Central memory CD4-positive, alpha-beta T cell (primary cell): ENCODE results near the gene KRTAP10-4.
"Not testable (repeated sequence)": the region's sequence is repeated elsewhere in the genome, so short reads cannot be mapped to it uniquely, and the experiment has no call there.

ENCODE experiments used
- DNase-seq: peaks from one replicate; pipeline ENCODE4 v3.0.0; 2022

The KRTAP10-4 gene

GRCh38 chr21:44581158-44581557 lies 7.6 kb downstream of the KRTAP10-4 start:
- no peak for DNase-seq

DNA sequence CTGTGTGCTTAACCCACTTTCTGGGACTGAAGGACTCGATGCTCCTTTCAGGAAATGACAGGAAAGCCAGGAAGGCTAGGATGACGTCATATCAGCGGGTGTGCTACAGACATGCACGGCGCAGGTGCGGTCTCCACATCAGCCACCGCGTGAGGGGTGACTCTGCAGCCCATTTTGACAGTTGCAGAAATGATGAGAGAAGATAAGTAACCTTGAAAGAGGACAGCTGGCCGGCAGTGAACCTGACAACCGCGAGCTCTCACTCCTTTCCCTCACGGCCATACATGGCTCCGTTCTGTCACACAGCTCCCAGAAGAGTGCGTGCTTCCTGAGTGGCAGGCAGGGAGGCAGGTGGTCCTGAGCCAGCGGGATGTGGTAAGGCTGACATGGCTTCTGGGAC lies 8.5 kb downstream of the KRTAP10-4 start:
- no peak for DNase-seq

DNA sequence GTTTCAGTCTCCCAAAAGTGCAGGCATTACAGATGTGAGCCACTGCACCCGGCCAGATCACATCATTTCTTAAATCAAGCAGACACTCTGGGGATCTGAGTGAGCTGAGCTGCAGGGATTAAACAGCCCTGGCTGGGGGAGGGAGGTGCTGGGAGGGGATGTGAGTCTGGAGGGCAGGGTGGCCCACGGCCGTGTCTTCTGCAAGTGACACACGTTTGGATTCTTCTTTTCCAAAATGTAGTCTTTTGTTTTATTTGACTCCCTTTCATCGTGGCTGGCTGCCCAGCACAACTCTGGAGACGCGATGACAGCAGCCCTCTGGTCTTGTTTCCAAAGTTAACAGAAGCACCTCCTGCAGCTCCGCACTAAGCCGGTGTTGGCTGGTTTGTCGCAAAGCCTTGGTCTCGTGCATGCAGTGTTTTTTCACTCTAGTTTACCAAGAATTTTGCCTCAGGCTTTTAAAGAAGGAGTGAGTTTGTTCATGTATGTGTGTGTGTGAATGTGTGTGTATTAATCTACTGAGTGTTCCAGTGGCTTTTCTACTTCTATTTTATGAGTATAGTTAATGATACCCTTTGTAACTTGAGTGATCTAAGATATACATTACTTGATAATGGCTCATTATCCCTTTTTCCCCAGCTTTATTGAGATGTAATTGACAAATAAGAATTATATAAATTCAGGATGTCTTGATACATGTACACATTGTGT lies 9.7 kb downstream of the KRTAP10-4 start:
- DNase-seq, result no peak

DNA sequence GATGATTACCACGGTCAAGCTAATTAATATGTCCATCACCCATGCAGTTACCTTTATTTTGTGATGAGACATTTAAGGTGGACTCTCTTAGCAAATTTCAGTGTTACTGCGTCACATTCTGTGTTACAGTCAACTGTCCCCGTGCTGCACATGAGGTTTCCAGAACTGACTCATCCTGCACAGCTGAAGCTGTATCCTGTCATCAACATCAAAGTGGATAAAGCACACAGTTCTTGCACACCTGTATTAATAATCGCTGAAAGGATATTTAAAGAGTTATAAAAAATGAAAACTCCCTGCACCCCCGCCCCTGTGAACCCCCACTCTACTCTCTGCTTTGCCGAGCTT lies 10.2 kb downstream of the KRTAP10-4 start:
- DNase-seq, result peak; percentile 9

- DNase-seq, result no peak
Observed at GRCh38 chr21:44585892-44586291, 12.4 kb downstream of the KRTAP10-4 start.

GRCh38 chr21:44589094-44589493 lies 15.6 kb downstream of the KRTAP10-4 start:
- no peak for DNase-seq

- no peak for DNase-seq
Observed at GRCh38 chr21:44589586-44590305, 16.2 kb downstream of the KRTAP10-4 start.

DNA sequence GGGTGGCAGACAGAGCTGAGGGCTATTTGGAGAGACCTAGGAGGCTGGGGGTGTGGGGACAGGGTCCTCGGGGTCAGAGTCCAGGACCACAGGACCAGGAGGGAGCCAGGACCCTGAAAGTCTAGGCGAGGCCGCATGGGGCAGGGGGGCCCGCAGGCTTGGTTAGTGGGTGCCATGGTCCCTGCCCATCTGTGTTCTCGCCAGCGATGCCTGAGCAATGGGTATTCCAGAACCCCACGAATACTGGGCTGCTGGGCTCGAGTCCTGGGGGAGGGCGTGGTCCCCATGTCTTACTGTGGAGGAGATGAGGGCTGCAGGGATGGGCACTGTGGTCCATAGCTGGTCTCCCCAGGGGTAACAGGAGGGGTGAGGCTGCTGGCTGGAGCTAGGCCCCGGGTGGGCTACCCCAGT lies 16.8 kb downstream of the KRTAP10-4 start:
- DNase-seq, result no peak

GRCh38 chr21:44590897-44591800 lies 17.6 kb downstream of the KRTAP10-4 start:
- DNase-seq, result not testable (repeated sequence)

GRCh38 chr21:44591801-44592130 lies 18.2 kb downstream of the KRTAP10-4 start:
- not testable (repeated sequence) for DNase-seq

GRCh38 chr21:44592446-44593311 lies 19.1 kb downstream of the KRTAP10-4 start, which contains the start of gene KRTAP10-6:
TSS of gene KRTAP10-6 (minus strand) at chr21:44592505. CDS start at chr21:44592484, 21 bp downstream.
- no peak for DNase-seq

GRCh38 chr21:44593598-44594405 lies 20.3 kb downstream of the KRTAP10-4 start:
- no peak for DNase-seq

- DNase-seq, result no peak
Observed at GRCh38 chr21:44594406-44594916, 20.9 kb downstream of the KRTAP10-4 start.

DNA sequence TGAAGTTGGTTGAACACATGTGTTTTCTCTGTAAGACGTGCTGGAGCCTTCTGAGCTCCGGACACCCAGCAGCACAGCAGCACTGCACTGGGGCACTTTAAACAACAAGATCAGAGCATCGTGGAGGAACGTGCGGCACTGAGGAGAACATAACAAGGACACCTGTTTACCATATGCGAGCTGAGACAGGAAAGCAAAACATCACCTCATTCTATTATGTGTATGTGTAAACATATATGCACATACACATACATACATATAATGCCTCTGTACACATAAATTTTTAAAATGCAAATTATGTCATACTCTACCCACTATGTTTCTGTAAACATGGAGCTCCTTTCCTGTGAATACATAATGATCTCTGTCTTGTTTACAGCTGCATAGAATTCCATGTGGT lies 22.0 kb downstream of the KRTAP10-4 start:
- DNase-seq, result no peak

DNA sequence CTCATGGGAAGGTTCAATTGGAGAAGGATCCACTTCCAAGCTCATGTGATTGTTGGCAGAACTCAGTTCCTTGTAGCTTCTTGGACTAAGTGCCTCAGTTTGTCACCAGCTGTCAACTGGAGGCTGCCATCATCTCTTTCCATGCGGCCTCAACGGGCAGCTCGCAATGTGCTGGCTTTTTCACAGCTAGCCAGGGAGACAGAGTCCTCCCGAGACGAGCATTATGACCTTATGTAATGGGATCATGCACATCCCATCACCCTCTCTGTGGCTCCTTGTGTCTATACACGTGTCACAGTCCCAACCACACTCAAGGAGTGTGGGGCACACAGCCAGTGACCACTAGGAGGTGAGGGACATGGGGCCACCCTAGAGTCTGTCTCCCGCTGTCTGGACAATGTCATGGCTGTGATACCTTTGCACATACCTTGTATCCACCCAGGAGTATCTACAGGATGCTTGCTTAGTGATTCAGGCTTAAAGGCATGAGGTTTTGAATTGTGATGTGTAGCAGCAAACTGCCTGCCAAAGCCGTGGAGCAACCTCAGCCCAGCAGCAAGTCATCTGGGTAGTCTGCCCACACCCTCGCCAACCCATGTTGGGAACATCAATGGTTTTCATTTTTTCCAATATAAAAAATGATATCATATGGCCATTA lies 22.7 kb downstream of the KRTAP10-4 start:
- DNase-seq, result no peak

GRCh38 chr21:44598061-44598460 lies 24.5 kb downstream of the KRTAP10-4 start:
- DNase-seq, result no peak

- DNase-seq, result no peak
Observed at GRCh38 chr21:44599264-44600029, 25.9 kb downstream of the KRTAP10-4 start.

DNA sequence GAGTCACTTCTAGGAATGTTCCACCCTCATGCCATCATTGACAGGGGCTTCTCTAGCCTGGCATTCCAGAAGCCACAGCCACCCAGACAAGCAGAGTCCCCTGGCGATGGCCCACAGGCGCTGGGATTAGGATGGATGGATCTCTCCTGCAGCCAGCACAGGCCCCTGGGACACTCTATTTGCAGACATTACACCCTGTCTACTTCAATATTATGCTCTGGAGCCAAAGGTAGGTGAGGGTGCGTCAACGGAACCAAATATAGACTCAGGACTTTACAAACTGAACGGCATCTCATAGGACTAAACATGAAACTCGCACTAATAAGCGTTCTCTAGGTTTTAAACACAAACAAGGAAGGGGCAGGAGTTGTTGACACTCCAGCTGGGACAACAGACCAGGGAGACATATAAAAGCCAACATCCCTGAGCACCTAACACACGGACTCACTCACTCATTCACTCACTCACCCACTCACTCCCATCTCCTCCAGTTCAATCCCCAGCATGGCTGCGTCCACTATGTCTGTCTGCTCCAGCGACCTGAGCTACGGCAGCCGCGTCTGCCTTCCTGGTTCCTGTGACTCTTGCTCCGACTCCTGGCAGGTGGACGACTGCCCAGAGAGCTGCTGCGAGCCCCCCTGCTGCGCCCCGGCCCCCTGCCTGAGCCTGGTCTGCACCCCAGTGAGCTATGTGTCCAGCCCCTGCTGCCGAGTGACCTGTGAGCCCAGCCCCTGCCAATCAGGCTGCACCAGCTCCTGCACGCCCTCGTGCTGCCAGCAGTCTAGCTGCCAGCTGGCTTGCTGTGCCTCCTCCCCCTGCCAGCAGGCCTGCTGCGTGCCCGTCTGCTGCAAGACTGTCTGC lies 26.8 kb downstream of the KRTAP10-4 start, which contains the start of gene KRTAP10-7:
Gene KRTAP10-7 (plus strand): TSS at position 480 of the 861 bp plus-strand sequence. CDS start 25 bp downstream, at position 505.
- DNase-seq, result not testable (repeated sequence)

DNA sequence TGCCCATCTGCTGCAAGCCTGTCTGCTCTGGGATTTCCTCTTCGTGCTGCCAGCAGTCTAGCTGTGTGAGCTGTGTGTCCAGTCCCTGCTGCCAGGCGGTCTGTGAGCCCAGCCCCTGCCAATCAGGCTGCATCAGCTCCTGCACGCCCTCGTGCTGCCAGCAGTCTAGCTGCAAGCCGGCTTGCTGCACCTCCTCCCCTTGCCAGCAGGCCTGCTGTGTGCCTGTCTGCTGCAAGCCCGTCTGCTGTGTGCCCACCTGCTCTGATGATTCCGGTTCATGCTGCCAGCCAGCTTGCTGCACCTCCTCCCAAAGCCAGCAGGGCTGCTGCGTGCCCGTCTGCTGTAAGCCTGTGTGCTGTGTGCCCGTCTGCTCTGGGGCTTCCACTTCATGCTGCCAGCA lies 27.6 kb downstream of the KRTAP10-4 start:
- DNase-seq, result not testable (repeated sequence)
